Skeletal muscle cell (primary cell): Measurements from ENCODE around the gene RHOJ.

ENCODE experiments used
- DNase-seq: peaks from one replicate; pipeline ENCODE4 v3.0.0-alpha.2; 2010; ENCODE audit warnings: low read depth
- H3K4me3 ChIP-seq: 2 replicates; pipeline ENCODE4 v1.5.1; 2011; ENCODE audit warnings: low read depth, mild to moderate bottlenecking, control low read depth, low read length, moderate library complexity

RHOJ gene

GRCh38 chr14:63203618-63204406 is 431 bp upstream of the RHOJ start:
- peak overlapping the region; percentile 48 for H3K4me3 ChIP-seq
- peak; percentile 91 for DNase-seq

GRCh38 chr14:63205044-63205575 is 867 bp downstream of the RHOJ start:
- H3K4me3 ChIP-seq: peak overlapping the region; percentile 48
- no peak for DNase-seq

DNA sequence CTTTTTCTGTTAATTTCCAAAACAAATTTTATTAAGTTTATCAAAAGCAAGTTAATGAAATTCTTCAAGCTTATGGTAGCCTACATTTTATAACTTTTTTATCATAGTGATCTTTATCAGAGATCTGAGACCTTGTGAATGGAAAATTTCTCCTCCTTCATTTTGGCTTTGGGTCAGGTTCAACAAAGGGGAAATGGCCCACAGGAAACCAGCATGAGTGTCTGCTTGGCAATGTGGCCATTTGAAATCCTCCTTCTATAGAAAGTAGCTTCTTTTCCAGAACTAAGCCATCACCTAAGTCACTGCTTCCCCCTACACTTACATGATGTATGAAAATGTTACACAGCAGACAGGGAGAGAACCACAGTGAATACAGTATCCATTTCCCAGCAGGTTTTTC is 1.6 kb downstream of the RHOJ start:
- DNase-seq: no peak
- H3K4me3 ChIP-seq: no peak overlapping the region

GRCh38 chr14:63209160-63209559 is 4.9 kb downstream of the RHOJ start:
- no peak for DNase-seq
- no peak overlapping the region for H3K4me3 ChIP-seq

DNA sequence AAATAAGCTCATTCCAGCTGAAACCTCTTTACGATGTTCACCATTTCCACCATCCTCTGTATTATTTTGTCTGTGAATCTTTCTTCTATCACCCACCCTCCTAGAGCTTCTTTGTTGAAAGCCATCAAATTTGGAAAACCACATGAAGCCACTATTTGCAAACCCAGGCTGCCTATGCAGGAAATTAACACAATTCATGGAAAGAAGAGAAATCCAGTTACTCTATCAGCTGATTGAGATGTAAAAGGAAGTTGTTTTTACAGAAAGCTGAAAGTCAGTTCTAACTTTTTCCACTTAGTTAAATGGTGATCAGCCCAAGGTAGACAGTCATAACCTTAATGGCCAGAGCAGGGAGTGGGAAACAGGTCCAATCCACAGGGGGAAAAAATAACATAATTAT is 6.6 kb downstream of the RHOJ start:
- H3K4me3 ChIP-seq: no peak overlapping the region
- no peak for DNase-seq

DNA sequence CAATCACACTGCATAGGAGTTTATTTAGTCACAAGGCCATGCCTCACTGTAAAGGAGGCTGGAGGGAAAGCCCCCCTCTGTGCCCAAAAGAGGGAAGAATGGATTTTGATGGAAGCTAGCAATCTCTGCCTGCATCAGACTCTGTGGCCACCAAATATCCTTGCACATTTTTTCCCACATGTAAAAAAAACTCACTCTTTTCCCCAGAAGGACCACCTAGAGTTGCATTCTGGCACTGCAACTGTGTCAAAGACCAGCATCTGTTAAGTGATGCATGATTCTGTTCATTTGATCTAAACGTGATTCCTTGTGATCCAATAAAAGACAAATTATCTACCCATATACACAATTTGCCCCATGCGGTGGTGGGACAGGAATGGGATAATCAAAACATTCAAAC is 8.0 kb downstream of the RHOJ start:
- no peak for DNase-seq
- H3K4me3 ChIP-seq: no peak overlapping the region

DNA sequence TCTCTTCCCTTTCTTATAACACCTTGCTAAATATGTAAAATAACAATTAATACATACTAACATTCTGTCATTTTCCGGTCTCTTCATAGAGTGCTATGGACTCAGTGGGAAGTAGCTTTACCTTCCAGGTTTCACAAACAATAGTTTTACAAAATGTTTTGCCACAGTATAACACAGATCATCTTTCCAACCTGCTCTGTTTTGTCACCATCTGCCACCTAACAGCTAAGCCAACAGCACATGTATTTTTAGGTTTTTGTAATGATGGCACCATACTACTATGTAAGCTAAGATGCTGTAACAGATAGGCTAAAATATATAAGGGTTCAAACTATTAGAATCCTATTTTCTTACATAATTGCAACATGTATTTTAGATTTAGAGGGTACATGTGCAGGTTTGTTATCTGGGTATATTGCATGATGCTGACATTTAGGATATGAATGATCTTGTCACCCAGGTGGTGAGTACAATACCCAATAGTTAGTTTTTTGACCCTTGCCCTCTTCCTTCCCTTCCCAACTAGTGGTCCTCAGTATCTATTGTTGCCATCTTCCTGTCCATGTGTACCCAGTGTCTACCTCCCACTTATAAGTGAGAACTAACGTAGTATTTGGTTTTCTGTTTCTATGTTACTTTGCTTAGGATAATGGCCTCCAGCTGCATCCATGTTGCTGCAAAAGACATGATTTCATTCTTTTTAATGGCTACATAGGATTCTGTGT is 8.7 kb downstream of the RHOJ start:
- no peak for DNase-seq
- no peak overlapping the region for H3K4me3 ChIP-seq

DNA sequence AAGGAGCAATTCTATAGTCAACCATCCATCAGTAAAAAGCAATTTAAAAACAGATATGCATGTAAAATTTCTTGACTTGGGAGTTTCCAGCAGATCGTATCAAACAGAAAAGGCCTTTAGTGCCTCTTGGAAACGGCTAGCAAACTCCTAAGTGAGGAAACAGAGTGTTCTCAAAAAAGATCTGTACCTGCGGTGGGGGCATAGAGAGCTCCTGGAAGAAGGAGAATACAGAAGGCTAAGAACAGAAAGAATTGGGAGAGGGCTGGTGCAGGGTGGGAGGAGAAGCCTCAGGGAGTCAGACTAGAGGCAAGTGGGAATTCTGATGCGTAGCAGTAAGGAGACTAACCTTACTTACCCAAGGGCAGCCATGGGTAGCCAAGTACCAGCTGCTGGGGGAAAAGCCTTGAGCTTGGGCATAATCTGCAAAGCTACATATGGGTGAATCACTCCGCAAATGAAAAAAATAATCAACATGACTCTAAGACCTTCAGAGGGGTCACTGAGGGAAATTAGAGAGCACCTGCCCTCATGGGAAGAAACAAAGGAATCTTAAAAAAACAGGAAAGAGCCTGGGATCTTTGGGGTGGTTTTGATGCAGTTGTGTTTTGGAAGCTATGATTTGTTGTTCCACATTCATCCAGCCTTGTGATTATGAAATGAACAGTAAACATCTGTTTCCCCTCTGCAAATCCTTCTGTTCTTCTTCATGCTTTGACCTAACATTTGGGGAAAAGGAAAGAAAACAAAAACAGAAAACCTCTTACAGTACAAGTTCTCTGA is 10.4 kb downstream of the RHOJ start:
- no peak for DNase-seq

GRCh38 chr14:63220526-63220925 is 16.3 kb downstream of the RHOJ start:
- DNase-seq: no peak
- no peak overlapping the region for H3K4me3 ChIP-seq

More for the DNA sequence above, 10.4 kb downstream of the RHOJ start:
- H3K4me3 ChIP-seq: no peak overlapping the region

DNA sequence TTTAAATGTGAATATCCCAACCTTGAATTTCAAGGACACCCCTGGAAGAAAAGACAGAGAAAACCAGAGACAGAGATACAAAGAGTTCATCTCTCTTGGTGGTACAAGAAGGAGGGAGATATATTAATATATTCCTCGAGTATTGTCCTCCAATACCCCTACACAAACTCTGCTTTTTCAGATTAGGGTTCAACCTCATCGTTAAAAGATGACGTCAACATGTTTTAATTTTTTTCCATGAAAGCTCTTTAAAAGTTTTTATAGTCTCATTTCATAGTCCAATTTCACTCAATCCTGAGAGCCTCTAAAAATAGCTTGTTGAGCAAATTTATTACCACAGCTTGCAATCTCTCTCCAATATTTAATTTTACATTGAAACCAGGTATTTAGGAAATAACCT is 19.4 kb downstream of the RHOJ start:
- no peak for DNase-seq
- no peak overlapping the region for H3K4me3 ChIP-seq

DNA sequence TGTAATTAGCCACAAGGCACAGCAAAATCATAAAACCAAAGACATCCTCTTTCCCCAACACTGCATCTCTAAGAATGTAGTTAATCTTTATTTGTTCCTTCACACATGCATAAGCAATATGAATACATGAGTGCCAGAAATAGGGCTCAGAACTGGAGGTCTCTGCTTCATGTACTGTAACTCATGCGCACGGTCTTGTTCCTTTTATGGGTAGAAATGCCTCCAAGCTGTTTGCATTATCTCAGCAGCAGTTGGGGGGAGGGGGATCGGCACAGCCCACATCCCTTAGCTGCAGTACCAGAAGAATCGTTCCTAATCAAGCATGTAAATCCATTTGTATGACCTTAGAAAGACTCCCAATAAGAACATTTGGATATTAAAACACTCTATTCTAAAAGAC is 20.0 kb downstream of the RHOJ start:
- DNase-seq: no peak
- H3K4me3 ChIP-seq: no peak overlapping the region

GRCh38 chr14:63228217-63228616 is 24.0 kb downstream of the RHOJ start:
- no peak overlapping the region for H3K4me3 ChIP-seq

GRCh38 chr14:63229330-63230059 is 25.3 kb downstream of the RHOJ start:
- no peak for DNase-seq
- H3K4me3 ChIP-seq: no peak overlapping the region

More at GRCh38 chr14:63228217-63228616, 24.0 kb downstream of the RHOJ start:
- no peak for DNase-seq

DNA sequence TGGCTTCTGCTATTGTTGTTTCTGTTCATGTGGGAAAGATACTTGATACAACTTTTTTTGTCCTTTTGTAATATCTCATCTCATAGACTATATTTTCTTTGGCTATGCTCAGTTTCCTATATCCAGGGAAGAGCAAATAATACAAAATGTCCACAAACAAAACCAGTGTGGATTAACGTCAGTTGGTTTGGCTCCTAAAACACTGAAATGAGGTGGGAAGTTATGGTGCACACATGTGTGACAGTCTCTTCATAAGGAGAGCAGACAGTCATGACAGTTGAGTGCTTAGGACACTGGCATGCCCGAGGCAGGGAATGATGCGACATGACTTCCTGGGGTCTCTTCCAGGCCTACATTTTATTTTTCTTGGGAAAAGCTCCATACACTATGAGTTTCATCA is 27.5 kb downstream of the RHOJ start:
- H3K4me3 ChIP-seq: no peak overlapping the region

GRCh38 chr14:63237791-63238190 is 33.5 kb downstream of the RHOJ start:
- no peak overlapping the region for H3K4me3 ChIP-seq
- DNase-seq: no peak

More for the DNA sequence above, 27.5 kb downstream of the RHOJ start:
- DNase-seq: no peak

DNA sequence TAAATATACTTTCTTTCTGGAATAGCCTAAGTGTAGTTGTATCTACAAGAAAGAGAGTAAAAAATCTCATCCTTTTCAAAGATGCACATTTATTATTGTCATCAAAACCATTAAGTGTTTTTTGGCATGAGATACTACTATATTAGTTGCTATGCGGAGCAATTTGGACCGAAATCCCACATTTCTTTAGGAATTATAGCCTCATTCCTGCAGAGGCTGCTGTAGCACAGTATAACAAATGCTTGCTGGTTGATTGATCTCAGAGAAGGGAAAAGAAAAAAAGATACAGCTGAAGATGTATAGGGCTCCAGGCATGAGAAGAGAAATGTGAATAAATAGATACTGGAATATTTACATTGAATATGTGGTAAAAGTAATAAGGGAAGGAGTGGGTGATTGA is 36.0 kb downstream of the RHOJ start:
- no peak overlapping the region for H3K4me3 ChIP-seq
- DNase-seq: no peak

GRCh38 chr14:63241096-63241495 is 36.9 kb downstream of the RHOJ start:
- DNase-seq: no peak
- no peak overlapping the region for H3K4me3 ChIP-seq

DNA sequence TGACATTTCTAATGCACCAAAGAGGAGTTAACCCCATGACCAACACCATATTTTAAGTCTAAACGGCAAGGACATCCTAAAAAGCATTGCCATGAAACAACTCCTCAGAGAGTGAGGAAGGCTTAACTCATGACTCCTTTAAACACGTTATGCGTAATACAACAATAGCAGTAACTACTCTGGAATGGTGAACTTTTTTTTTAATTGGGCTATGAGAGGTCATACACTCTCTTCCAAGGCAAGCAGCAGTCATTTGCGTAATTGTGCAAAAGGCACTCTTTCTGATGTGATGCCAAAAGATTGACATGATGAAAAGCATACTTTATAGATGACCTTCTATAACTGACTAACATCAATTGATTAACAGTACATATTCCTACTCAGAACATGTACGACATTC is 39.4 kb downstream of the RHOJ start:
- DNase-seq: no peak
- no peak overlapping the region for H3K4me3 ChIP-seq

GRCh38 chr14:63245893-63246292 is 41.6 kb downstream of the RHOJ start:
- DNase-seq: no peak
- no peak overlapping the region for H3K4me3 ChIP-seq
